ENCODE results near the gene DNAH2. TPM values are rescaled to one million over a fixed set of nuclear protein-coding genes. Genes with fewer than 3 reads are reported as not detected.

Gene DNAH2
- polyA plus RNA-seq, 1 donor from 2014 or later: 2.0 TPM

GRCh38 chr17:7684851-7685532, 32.6 kb upstream of the DNAH2 start:
- H3K4me2 ChIP-seq (ENCODE audit: low read length): peak overlapping the region; percentile 61

GRCh38 chr17:7685533-7686221, 31.9 kb upstream of the DNAH2 start:
- peaks cover 43% of the 10 kb centered on the region for H3K79me2 ChIP-seq (replicated peaks; ENCODE audit: insufficient read depth, low read length)
- H3K4me2 ChIP-seq (ENCODE audit: low read length): peak overlapping the region; percentile 61
- H3K27ac ChIP-seq (ENCODE audit: low read length): peak overlapping the region; percentile 100
- H3K36me3 ChIP-seq (ENCODE audit: insufficient read depth, low read length): no peaks in the 10 kb centered on the region
- no peaks in the 10 kb centered on the region for H3K9me3 ChIP-seq (ENCODE audit: low read length)
- H3K27me3 ChIP-seq (ENCODE audit: insufficient read depth, low read depth, low read length): no peaks in the 10 kb centered on the region
- H3F3A ChIP-seq (ENCODE audit: insufficient read depth, low read length, poor library complexity, severe bottlenecking): peaks cover 5% of the 10 kb centered on the region
- H3K4me3 ChIP-seq (ENCODE audit: low read length): peak overlapping the region; percentile 96
- H4K20me1 ChIP-seq (ENCODE audit: insufficient read depth): no peaks in the 10 kb centered on the region
- TF ChIP-seq TAF1 (IDR thresholded peaks at IDR 0.05; ENCODE audit: low read depth) (peak; percentile 91), POLR2AphosphoS5 (IDR thresholded peaks at IDR 0.05) (peak; percentile 94), MXI1 (conservative IDR thresholded peaks at IDR 0.05; ENCODE audit: poor library complexity, severe bottlenecking) (peak; percentile 79), RAD21 (conservative IDR thresholded peaks at IDR 0.05) (no peak), CTCF (IDR thresholded peaks at IDR 0.05; ENCODE audit: poor library complexity, severe bottlenecking) (peak; percentile 9), EP300 (conservative IDR thresholded peaks at IDR 0.05; ENCODE audit: poor library complexity, severe bottlenecking) (peak; percentile 83), EZH2 (IDR thresholded peaks at IDR 0.05; ENCODE audit: borderline replicate concordance, insufficient read depth, low read length, poor library complexity, severe bottlenecking) (no peak), REST (IDR thresholded peaks at IDR 0.05; ENCODE audit: borderline replicate concordance) (peak; percentile 90), SMC3 (conservative IDR thresholded peaks at IDR 0.05; ENCODE audit: poor library complexity) (peak; percentile 48)
- H3K9ac ChIP-seq (ENCODE audit: low read length): peak overlapping the region; percentile 98
- H3K9me2 ChIP-seq (ENCODE audit: insufficient read depth, low read length): no peaks in the 10 kb centered on the region
- peak overlapping the region; percentile 41 for H2AFZ ChIP-seq (ENCODE audit: low read depth, low read length)

More at GRCh38 chr17:7684851-7685532, 32.6 kb upstream of the DNAH2 start:
- peaks cover 5% of the 10 kb centered on the region for H3F3A ChIP-seq (ENCODE audit: insufficient read depth, low read length, poor library complexity, severe bottlenecking)
- no peaks in the 10 kb centered on the region for H3K36me3 ChIP-seq (ENCODE audit: insufficient read depth, low read length)
- H3K27me3 ChIP-seq (ENCODE audit: insufficient read depth, low read depth, low read length): no peaks in the 10 kb centered on the region
- peaks cover 43% of the 10 kb centered on the region for H3K79me2 ChIP-seq (replicated peaks; ENCODE audit: insufficient read depth, low read length)
- H3K4me3 ChIP-seq (ENCODE audit: low read length): peak overlapping the region; percentile 96
- H3K27ac ChIP-seq (ENCODE audit: low read length): peak overlapping the region; percentile 100
- H3K9ac ChIP-seq (ENCODE audit: low read length): peak overlapping the region; percentile 98
- no peaks in the 10 kb centered on the region for H4K20me1 ChIP-seq (ENCODE audit: insufficient read depth)
- no peak overlapping the region for H2AFZ ChIP-seq (ENCODE audit: low read depth, low read length)
- TF ChIP-seq TAF1 (IDR thresholded peaks at IDR 0.05; ENCODE audit: low read depth) (no peak), REST (IDR thresholded peaks at IDR 0.05; ENCODE audit: borderline replicate concordance) (no peak), EP300 (conservative IDR thresholded peaks at IDR 0.05; ENCODE audit: poor library complexity, severe bottlenecking) (no peak), POLR2AphosphoS5 (IDR thresholded peaks at IDR 0.05) (no peak), RAD21 (conservative IDR thresholded peaks at IDR 0.05) (no peak)
- H3K9me3 ChIP-seq (ENCODE audit: low read length): no peaks in the 10 kb centered on the region
- no peaks in the 10 kb centered on the region for H3K9me2 ChIP-seq (ENCODE audit: insufficient read depth, low read length)
